ENCODE results near the gene CDK19.

- TF ChIP-seq CTCF (IDR thresholded peaks at IDR 0.05) (no peak), POLR2A (IDR thresholded peaks at IDR 0.05) (no peak)
Observed at GRCh38 chr6:110849781-110850180, 34.5 kb upstream of the CDK19 start.

All from testis (tissue), 2 donors.